H1 (cell line): ENCODE results near the gene CSKMT. TPM values are rescaled to one million over a fixed set of nuclear protein-coding genes. Genes with fewer than 3 reads are reported as not detected.
"Not testable (repeated sequence)": the region's sequence is repeated elsewhere in the genome, so short reads cannot be mapped to it uniquely, and the experiment has no call there.

ENCODE experiments used
- CTCF ChIA-PET: fragments of 300-600 bp; sonication (Branson Sonifier 250); formaldehyde crosslinking; loops from one replicate; lab custom pipeline; 2021; ENCODE audit not compliant: partially characterized antibody; lab: Charles Lee
- POLR2A ChIA-PET: fragments of 300-600 bp; sonication (Branson Sonifier 250); formaldehyde crosslinking; loops from one replicate; lab custom pipeline; 2021; ENCODE audit warnings: inconsistent platforms; ENCODE audit not compliant: partially characterized antibody; lab: Charles Lee
- DNase-seq, 2 experiments: peaks; one replicate each; pipeline versions ENCODE4 v3.0.0 to v3.0.0-alpha.2; 2010 to 2022; ENCODE audit warnings: low spot score in 2 of 2, low read depth in 1 of 2, mixed read lengths in 1 of 2
- FAIRE-seq: peaks from 2 replicates; lab custom pipeline; 2011; peaks lifted over from hg19 to GRCh38; lab: Jason Lieb, UNC
- H2AFZ ChIP-seq: 2 replicates; pipeline ENCODE4 v1.8.1; 2012; ENCODE audit warnings: low read length, inconsistent platforms
- H2AK5ac ChIP-seq: 2 replicates; pipeline ENCODE4 v1.6.1; 2013; ENCODE audit warnings: low read depth, low read length
- H2BK120ac ChIP-seq: replicated peaks from 2 replicates; pipeline ENCODE3; 2013; ENCODE audit warnings: low read depth, low read length, inconsistent platforms
- H2BK12ac ChIP-seq: 2 replicates; pipeline ENCODE4 v1.6.1; 2013; ENCODE audit warnings: low read depth, low read length
- H2BK15ac ChIP-seq: 2 replicates; pipeline ENCODE4 v1.6.1; 2013; ENCODE audit warnings: low read length
- H2BK20ac ChIP-seq: 2 replicates; pipeline ENCODE4 v1.6.1; 2013; ENCODE audit warnings: low read length
- H2BK5ac ChIP-seq: 2 replicates; pipeline ENCODE4 v1.6.1; 2013; ENCODE audit warnings: low read depth, low read length
- H3K14ac ChIP-seq: 2 replicates; pipeline ENCODE4 v1.6.1; 2013; ENCODE audit warnings: inconsistent platforms; ENCODE audit not compliant: insufficient read length
- H3K18ac ChIP-seq: 2 replicates; pipeline ENCODE4 v1.6.1; 2013; ENCODE audit warnings: low read length; ENCODE audit errors: extremely low read depth
- H3K23ac ChIP-seq: 2 replicates; pipeline ENCODE4 v1.6.1; 2013; ENCODE audit warnings: inconsistent platforms; ENCODE audit not compliant: insufficient read length
- H3K23me2 ChIP-seq: 2 replicates; pipeline ENCODE4 v1.6.1; 2013; ENCODE audit warnings: low read depth, low read length
- H3K27ac ChIP-seq: 2 replicates; pipeline ENCODE4 v1.6.1; 2011; ENCODE audit warnings: low read depth, low read length, inconsistent platforms
- H3K27me3 ChIP-seq, 4 experiments: replicated peaks in 1 of 4; 1 replicate in 1 of 4; 2 replicates in 3 of 4; pipeline versions ENCODE4 v1.6.1 to v1.8.1; 2011 to 2013; ENCODE audit warnings: low read length in 3 of 4, mild to moderate bottlenecking in 3 of 4, inconsistent platforms in 2 of 4, mixed read lengths in 2 of 4, moderate library complexity in 1 of 4; ENCODE audit not compliant: control insufficient read depth in 3 of 4, insufficient read depth in 3 of 4; ENCODE audit errors: extremely low read depth in 1 of 4
- H3K36me3 ChIP-seq, 4 experiments: 2 replicates each; pipeline versions ENCODE4 v1.6.1 to v1.8.1; 2011 to 2013; ENCODE audit warnings: mild to moderate bottlenecking in 4 of 4, low read length in 3 of 4, moderate library complexity in 2 of 4, control low read depth in 1 of 4, inconsistent platforms in 1 of 4; ENCODE audit not compliant: insufficient read depth in 4 of 4, control insufficient read depth in 2 of 4
- H3K4ac ChIP-seq: replicated peaks from 2 replicates; pipeline ENCODE3; 2013; ENCODE audit warnings: low read length, low read depth, mixed read lengths, inconsistent platforms; ENCODE audit not compliant: insufficient read length
- H3K4me1 ChIP-seq, 4 experiments: replicated peaks in 1 of 4; 1 replicate in 1 of 4; 2 replicates in 3 of 4; pipeline versions ENCODE4 v1.6.1 to v1.8.1; 2011 to 2013; ENCODE audit warnings: low read length in 3 of 4, inconsistent platforms in 2 of 4, mixed read lengths in 1 of 4; ENCODE audit not compliant: insufficient read depth in 4 of 4, control insufficient read depth in 3 of 4
- H3K4me2 ChIP-seq, 2 experiments: 2 replicates each; pipeline versions ENCODE4 v1.6.1 to v1.8.1; 2011 to 2013; ENCODE audit warnings: low read depth in 2 of 2, low read length in 2 of 2, control low read depth in 1 of 2, inconsistent platforms in 1 of 2, mild to moderate bottlenecking in 1 of 2; ENCODE audit not compliant: insufficient read depth in 1 of 2
- H3K4me3 ChIP-seq, 4 experiments: fragments of 200-600, 300-600 bp in 1 of 4; sonication (generic), shearing (Covaris generic), sonication (Bioruptor Twin) in 1 of 4; 2 replicates each; pipeline versions ENCODE4 v1.5.1 to v1.8.1; 2011 to 2016; ENCODE audit warnings: low read length in 4 of 4, low read depth in 3 of 4, control low read depth in 2 of 4, inconsistent platforms in 2 of 4, mild to moderate bottlenecking in 2 of 4, mixed read lengths in 1 of 4, moderate library complexity in 1 of 4; ENCODE audit not compliant: insufficient read depth in 2 of 4; ENCODE audit errors: extremely low read depth in 1 of 4
- H3K56ac ChIP-seq: replicated peaks from 2 replicates; pipeline ENCODE3; 2013; ENCODE audit warnings: low read depth, mild to moderate bottlenecking, mixed read lengths, low read length, inconsistent platforms; ENCODE audit not compliant: insufficient read length
- H3K79me1 ChIP-seq: 2 replicates; pipeline ENCODE4 v1.6.1; 2013; ENCODE audit warnings: low read depth, low read length, control low read depth
- H3K79me2 ChIP-seq, 2 experiments: 2 replicates each; pipeline versions ENCODE4 v1.6.1 to v1.8.1; 2012 to 2013; ENCODE audit warnings: low read length in 2 of 2, mild to moderate bottlenecking in 2 of 2, inconsistent platforms in 1 of 2; ENCODE audit not compliant: insufficient read depth in 2 of 2, control insufficient read depth in 1 of 2
- H3K9ac ChIP-seq, 4 experiments: replicated peaks in 1 of 4; 1 replicate in 1 of 4; 2 replicates in 3 of 4; pipeline versions ENCODE4 v1.6.1 to v1.8.1; 2011 to 2013; ENCODE audit warnings: low read depth in 3 of 4, low read length in 3 of 4, control low read depth in 2 of 4, mild to moderate bottlenecking in 2 of 4, moderate library complexity in 2 of 4, inconsistent platforms in 1 of 4; ENCODE audit errors: extremely low read depth in 1 of 4
- H3K9me3 ChIP-seq, 2 experiments: 2 replicates each; pipeline versions ENCODE4 v1.6.1 to v1.8.1; 2012 to 2013; ENCODE audit warnings: mild to moderate bottlenecking in 2 of 2, moderate library complexity in 2 of 2, control low read depth in 1 of 2, inconsistent platforms in 1 of 2, low read depth in 1 of 2, low read length in 1 of 2, mixed read lengths in 1 of 2; ENCODE audit not compliant: insufficient read depth in 2 of 2
- H4K20me1 ChIP-seq, 2 experiments: replicated peaks in 1 of 2; 2 replicates each; pipeline versions ENCODE3 to v1.8.1; 2011 to 2013; ENCODE audit warnings: inconsistent platforms in 2 of 2, low read length in 2 of 2, mild to moderate bottlenecking in 1 of 2; ENCODE audit not compliant: insufficient read depth in 2 of 2, control insufficient read depth in 1 of 2
- H4K5ac ChIP-seq: 2 replicates; pipeline ENCODE4 v1.6.1; 2013; ENCODE audit warnings: low read length, low read depth, mixed read lengths, inconsistent platforms; ENCODE audit not compliant: insufficient read length
- H4K8ac ChIP-seq: 2 replicates; pipeline ENCODE4 v1.8.0; 2013; ENCODE audit warnings: mild to moderate bottlenecking, moderate library complexity, low read length, inconsistent platforms; ENCODE audit not compliant: insufficient read depth; ENCODE audit errors: extremely low read depth
- H4K91ac ChIP-seq: replicated peaks from 2 replicates; pipeline ENCODE3; 2013; ENCODE audit warnings: low read length, mixed read lengths, inconsistent platforms; ENCODE audit not compliant: insufficient read length
- WGBS, 2 experiments: shearing (Covaris generic) in 1 of 2; methylation state at CpG; one replicate each; pipeline versions ENCODE4 v1.1.6 to v1.1.7; 2013 to 2015; ENCODE audit warnings: low lambda C conversion rate in 2 of 2, mixed read lengths in 2 of 2, inconsistent platforms in 1 of 2, low coverage in 1 of 2, missing lambda C conversion rate in 1 of 2; ENCODE audit not compliant: insufficient replicate concordance in 2 of 2, insufficient coverage in 1 of 2, insufficient read length in 1 of 2; ENCODE audit errors: extremely low coverage in 1 of 2, missing lambda C conversion rate in 1 of 2; 5-methylcytosine and 5-hydroxymethylcytosine counted together
- polyA plus RNA-seq, 7 experiments: library from polyadenylated mRNA; depleted of rRNA in 3 of 7; stranded (reverse) in 5 of 7; unstranded in 2 of 7; fragments of >200 nt in 5 of 7; fragments of 200-250 nt in 2 of 7; gene quantifications; 1 replicate in 5 of 7; 2 replicates in 1 of 7; 4 replicates in 1 of 7; pipeline versions ENCODE4 v1.2.1 to v1.2.3, GENCODE V29; 2011 to 2013; ENCODE audit warnings: missing spikeins in 2 of 7, mixed read lengths in 2 of 7
- total RNA-seq: library from RNA; stranded (reverse); fragmentation: NEBNext Ultra II Directional; extraction: Animal tissue kit (Norgen Biotek cat#: 25700); gene quantifications from 2 replicates; pipeline ENCODE4 v1.2.1, GENCODE V29; 2021

The CSKMT gene
- total and polyA plus RNA-seq, 2 of the 8 experiments (the other 6 are each of a cell fraction or from before 2014, with no cell fraction given): 12.0 to 66.1 TPM

DNA sequence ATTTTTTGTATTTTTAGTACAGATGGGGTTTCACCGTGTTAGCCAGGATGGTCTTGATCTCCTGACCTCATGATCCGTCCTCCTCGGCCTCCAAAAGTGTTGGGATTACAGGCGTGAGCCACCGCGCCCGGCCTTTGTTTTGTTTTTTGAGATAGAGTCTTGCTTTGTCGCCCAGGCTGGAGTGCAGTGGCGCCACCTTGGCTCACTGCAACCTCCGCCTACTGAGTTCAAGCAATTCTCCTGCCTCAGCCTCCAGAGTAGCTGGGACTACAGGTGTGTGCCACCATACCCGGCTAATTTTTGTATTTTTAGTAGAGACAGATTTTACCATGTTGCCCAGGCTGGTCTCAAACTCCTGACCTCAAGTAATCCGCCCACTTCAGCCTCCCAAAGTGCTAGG is 14.8 kb upstream of the CSKMT start:
- ChIA-PET CTCF (interaction anchor here (0.7 to 3.2 kb wide), 7 partner anchors 19 to 107 kb away, joined by 3 to 14 read pairs (median 3); partner anchors contain the start of gene LRRN4CL), POLR2A (interaction anchor here (1.3 to 50.4 kb wide), 3 partner anchors 41 to 206 kb away, joined by 3 to 2041 read pairs (median 52); partner anchors contain the start of genes BSCL2, C11orf98, CSKMT and GNG3)
- not testable (repeated sequence) for H3K23me2 ChIP-seq, H2BK20ac ChIP-seq, H4K8ac ChIP-seq, H3K56ac ChIP-seq, H3K79me1 ChIP-seq, H3K27ac ChIP-seq, H3K4me3 ChIP-seq, H3K4me1 ChIP-seq, H2BK15ac ChIP-seq, H4K91ac ChIP-seq, H3K27me3 ChIP-seq, H2AFZ ChIP-seq, H3K9me3 ChIP-seq, H3K4me2 ChIP-seq, H3K4ac ChIP-seq, H3K18ac ChIP-seq, H3K14ac ChIP-seq, H2BK5ac ChIP-seq, H3K23ac ChIP-seq, H2BK12ac ChIP-seq, H4K5ac ChIP-seq, H3K9ac ChIP-seq, H2AK5ac ChIP-seq, H2BK120ac ChIP-seq, DNase-seq, FAIRE-seq
- Histone ChIP-seq H4K20me1 (peaks cover 3 to 23% of the 10 kb centered on the region in 2 experiments), H3K79me2 (peaks cover 10 to 33% of the 10 kb centered on the region in 2 experiments), H3K36me3 (peaks cover 0 to 14% (median 7%) of the 10 kb centered on the region in 4 experiments; a peak in 5 of 8 replicates)
- 96% methylated on average over 11 of the region's 12 CpGs; no CpG with 5 or more reads in 1 of the 2 experiments for WGBS, 2 experiments
